ENCODE measurements around the gene RHOB.

Gene RHOB

GRCh38 chr2:20470211-20470610 lies 23.3 kb downstream of the RHOB start:
- H3K36me3 Mint-ChIP-seq (ENCODE audit: insufficient read depth): no peaks in the 10 kb centered on the region
- H3K27me3 Mint-ChIP-seq: no peaks in the 10 kb centered on the region
- H3K4me3 Mint-ChIP-seq: no peak overlapping the region
- H3K27ac Mint-ChIP-seq (ENCODE audit: low read depth): no peak overlapping the region
- ATAC-seq (replicated peaks; ENCODE audit: extremely low read depth, poor library complexity, severe bottlenecking) (no peak), DNase-seq (ENCODE audit: low spot score in 2 of 2) (no peak)
- no peaks in the 10 kb centered on the region for H3K9me3 Mint-ChIP-seq
- H3K4me1 Mint-ChIP-seq: no peaks in the 10 kb centered on the region

DNA sequence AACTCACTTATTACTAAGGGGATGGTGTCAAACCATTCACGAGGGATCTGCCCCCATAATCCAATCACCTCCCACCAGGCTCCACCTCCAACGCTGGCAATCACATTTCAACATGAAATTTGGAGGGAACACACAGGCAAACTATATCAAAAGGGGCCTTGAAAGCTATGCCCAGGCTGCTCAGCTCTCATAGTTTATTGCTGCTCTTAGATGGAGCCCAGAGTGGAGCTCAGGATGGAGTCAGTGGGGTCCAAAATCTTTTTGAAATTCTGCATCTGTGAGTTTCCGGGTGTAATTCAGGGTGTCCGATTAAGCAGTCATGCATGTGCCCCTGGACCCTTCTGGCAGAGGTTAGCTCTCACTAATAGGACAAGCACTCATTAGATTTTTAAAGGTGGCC lies 24.3 kb downstream of the RHOB start:
- H3K27ac Mint-ChIP-seq (ENCODE audit: low read depth): no peak overlapping the region
- no peaks in the 10 kb centered on the region for H3K9me3 Mint-ChIP-seq
- DNase-seq (ENCODE audit: low spot score in 2 of 2) (no peak), ATAC-seq (replicated peaks; ENCODE audit: extremely low read depth, poor library complexity, severe bottlenecking) (no peak)
- H3K27me3 Mint-ChIP-seq: no peaks in the 10 kb centered on the region
- no peak overlapping the region for H3K4me3 Mint-ChIP-seq
- H3K36me3 Mint-ChIP-seq (ENCODE audit: insufficient read depth): no peaks in the 10 kb centered on the region
- H3K4me1 Mint-ChIP-seq: no peaks in the 10 kb centered on the region

DNA sequence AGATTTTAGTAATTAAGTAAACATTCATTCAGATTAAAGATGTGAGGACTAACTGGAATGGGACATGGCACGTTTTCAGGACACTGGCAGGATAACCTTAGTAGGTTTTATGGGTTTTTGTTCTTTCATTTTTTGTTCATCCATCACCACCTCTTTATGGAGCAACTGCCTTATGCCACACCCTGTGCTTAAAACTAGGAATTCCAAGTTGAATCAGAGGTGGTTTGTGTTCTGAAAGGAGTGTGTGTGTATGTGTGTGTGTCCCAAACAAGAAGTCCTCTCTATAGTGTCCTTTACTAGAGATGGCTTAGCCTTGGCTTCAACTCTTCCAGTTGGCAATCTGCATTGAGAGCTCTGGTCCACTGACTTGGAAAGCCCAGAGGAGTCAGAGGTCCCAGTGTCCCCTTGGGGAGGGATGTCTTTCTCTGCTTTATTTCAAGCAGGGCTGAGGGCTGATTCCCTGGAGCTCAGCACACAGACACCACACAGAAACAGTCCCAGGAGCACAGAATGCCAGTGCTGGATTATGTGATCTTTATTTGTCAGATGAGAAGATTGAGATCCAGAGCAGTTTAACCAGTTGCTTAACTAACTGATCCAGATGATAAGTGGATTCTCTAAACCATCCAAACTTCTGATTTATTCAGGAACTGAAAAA lies 25.2 kb downstream of the RHOB start:
- ATAC-seq (replicated peaks; ENCODE audit: extremely low read depth, poor library complexity, severe bottlenecking) (no peak), DNase-seq (ENCODE audit: low spot score in 2 of 2) (no peak)
- no peaks in the 10 kb centered on the region for H3K27me3 Mint-ChIP-seq
- H3K27ac Mint-ChIP-seq (ENCODE audit: low read depth): no peak overlapping the region
- H3K4me3 Mint-ChIP-seq: no peak overlapping the region
- H3K36me3 Mint-ChIP-seq (ENCODE audit: insufficient read depth): no peaks in the 10 kb centered on the region
- H3K9me3 Mint-ChIP-seq: no peaks in the 10 kb centered on the region
- H3K4me1 Mint-ChIP-seq: no peaks in the 10 kb centered on the region

DNA sequence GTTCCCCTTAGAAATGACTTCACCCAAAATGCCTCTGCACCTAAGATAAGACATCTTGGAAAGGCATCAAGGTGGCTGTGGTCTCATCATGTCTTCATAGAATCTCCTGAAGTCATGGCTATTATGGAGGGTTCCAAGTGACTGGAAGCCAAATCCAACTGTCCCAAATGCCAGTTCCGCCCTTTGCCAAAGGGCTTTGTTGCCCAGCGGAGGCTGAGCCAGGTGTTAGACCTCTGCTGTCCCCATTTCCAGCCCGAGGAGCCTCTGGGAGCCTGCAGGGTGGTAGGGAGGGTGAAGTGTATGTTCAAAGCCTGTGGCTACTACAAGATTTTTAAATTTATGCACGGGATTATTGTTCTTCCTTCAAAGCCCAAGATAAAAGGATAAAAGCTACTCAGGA lies 25.7 kb downstream of the RHOB start:
- ATAC-seq (replicated peaks; ENCODE audit: extremely low read depth, poor library complexity, severe bottlenecking) (no peak), DNase-seq (ENCODE audit: low spot score in 2 of 2) (no peak)
- no peak overlapping the region for H3K4me3 Mint-ChIP-seq
- no peaks in the 10 kb centered on the region for H3K9me3 Mint-ChIP-seq
- H3K27ac Mint-ChIP-seq (ENCODE audit: low read depth): no peak overlapping the region
- H3K4me1 Mint-ChIP-seq: no peaks in the 10 kb centered on the region
- no peaks in the 10 kb centered on the region for H3K27me3 Mint-ChIP-seq
- peaks cover under 1% of the 10 kb centered on the region for H3K36me3 Mint-ChIP-seq (ENCODE audit: insufficient read depth)

DNA sequence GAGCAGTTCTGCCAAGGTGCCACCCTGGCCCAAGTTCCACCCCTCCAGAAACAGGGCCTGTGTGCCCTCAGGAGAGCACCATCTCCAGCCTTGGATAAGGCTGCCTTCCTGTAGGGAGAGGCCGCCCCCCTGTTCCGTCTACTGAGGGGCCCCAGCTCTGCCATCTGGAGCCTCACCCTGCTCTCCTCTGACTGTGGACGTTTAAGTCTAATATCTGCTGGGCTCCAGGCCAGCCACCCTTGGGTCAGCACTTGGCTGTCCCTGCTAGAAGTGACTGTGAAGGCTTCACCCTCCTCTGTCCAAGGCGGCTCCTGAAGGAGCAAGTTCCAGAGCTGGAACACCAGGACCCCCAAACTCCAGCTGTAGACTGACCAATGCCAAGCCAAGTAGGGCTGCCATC lies 26.3 kb downstream of the RHOB start:
- no peak for ATAC-seq (replicated peaks; ENCODE audit: extremely low read depth, poor library complexity, severe bottlenecking)
- Mint-ChIP-seq H3K36me3 (ENCODE audit: insufficient read depth) (peaks cover 2% of the 10 kb centered on the region), H3K4me3 (no peak overlapping the region), H3K27ac (ENCODE audit: low read depth) (no peak overlapping the region), H3K4me1 (no peaks in the 10 kb centered on the region), H3K9me3 (no peaks in the 10 kb centered on the region), H3K27me3 (peaks cover 1% of the 10 kb centered on the region)
- no peak for DNase-seq (ENCODE audit: low spot score in 2 of 2)

DNA sequence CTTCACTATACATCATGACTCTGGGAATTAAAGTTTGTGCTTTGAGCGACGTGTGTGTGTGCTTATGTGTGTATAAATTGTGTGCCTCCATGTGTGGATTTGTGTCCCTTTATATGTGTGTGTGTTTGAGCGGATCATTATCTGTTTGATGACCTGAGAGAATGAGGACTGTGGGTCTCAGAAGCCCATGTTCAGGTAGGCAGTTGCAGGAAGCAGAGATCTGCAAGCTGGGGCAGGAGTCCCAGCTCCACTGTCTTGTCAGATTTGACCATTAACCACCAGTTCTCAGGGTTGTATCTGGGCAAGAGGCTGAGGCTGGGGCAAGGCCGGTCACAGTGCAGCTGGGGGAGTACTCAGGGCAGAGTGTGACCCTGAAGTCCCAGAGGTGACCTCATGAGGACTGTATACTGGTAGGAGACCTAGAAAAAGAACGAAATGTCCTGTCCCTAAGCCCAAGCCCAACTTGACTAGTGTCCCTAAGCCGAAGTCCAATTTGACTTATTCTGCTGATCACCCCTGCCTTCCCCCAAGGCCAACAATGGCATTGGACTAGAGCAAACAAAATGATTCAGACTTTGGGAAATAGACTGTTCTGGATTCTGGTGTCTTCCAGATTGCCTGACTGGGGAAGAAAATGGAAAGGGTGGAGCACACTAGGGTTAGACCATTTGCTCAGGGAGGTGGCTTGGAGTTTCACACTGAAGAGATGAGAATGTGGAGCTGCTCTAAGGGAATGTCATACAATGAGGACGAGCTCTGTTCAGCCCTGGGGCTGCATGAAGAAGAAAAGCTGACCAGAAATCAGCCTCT lies 28.1 kb downstream of the RHOB start:
- ATAC-seq (replicated peaks; ENCODE audit: extremely low read depth, poor library complexity, severe bottlenecking): no peak

GRCh38 chr2:20475567-20475952 lies 28.7 kb downstream of the RHOB start:
- ATAC-seq (replicated peaks; ENCODE audit: extremely low read depth, poor library complexity, severe bottlenecking) (no peak), DNase-seq (ENCODE audit: low spot score in 2 of 2) (no peak)
- Mint-ChIP-seq H3K27ac (ENCODE audit: low read depth) (no peak overlapping the region), H3K36me3 (ENCODE audit: insufficient read depth) (peaks cover 2% of the 10 kb centered on the region), H3K4me3 (no peak overlapping the region), H3K4me1 (no peaks in the 10 kb centered on the region), H3K27me3 (peaks cover 10% of the 10 kb centered on the region), H3K9me3 (no peaks in the 10 kb centered on the region)

More for the DNA sequence above, 28.1 kb downstream of the RHOB start:
- H3K9me3 Mint-ChIP-seq: no peaks in the 10 kb centered on the region
- DNase-seq (ENCODE audit: low spot score in 2 of 2): no peak
- H3K4me1 Mint-ChIP-seq: no peaks in the 10 kb centered on the region
- H3K4me3 Mint-ChIP-seq: no peak overlapping the region
- H3K27ac Mint-ChIP-seq (ENCODE audit: low read depth): no peak overlapping the region
- H3K36me3 Mint-ChIP-seq (ENCODE audit: insufficient read depth): peaks cover 2% of the 10 kb centered on the region
- H3K27me3 Mint-ChIP-seq: peaks cover 10% of the 10 kb centered on the region

GRCh38 chr2:20476481-20476880 lies 29.6 kb downstream of the RHOB start:
- Mint-ChIP-seq H3K27ac (ENCODE audit: low read depth) (no peak overlapping the region), H3K9me3 (no peaks in the 10 kb centered on the region), H3K4me1 (no peaks in the 10 kb centered on the region), H3K36me3 (ENCODE audit: insufficient read depth) (peaks cover 2% of the 10 kb centered on the region), H3K4me3 (no peak overlapping the region), H3K27me3 (peaks cover 10% of the 10 kb centered on the region)
- DNase-seq (ENCODE audit: low spot score in 2 of 2) (no peak), ATAC-seq (replicated peaks; ENCODE audit: extremely low read depth, poor library complexity, severe bottlenecking) (no peak)

DNA sequence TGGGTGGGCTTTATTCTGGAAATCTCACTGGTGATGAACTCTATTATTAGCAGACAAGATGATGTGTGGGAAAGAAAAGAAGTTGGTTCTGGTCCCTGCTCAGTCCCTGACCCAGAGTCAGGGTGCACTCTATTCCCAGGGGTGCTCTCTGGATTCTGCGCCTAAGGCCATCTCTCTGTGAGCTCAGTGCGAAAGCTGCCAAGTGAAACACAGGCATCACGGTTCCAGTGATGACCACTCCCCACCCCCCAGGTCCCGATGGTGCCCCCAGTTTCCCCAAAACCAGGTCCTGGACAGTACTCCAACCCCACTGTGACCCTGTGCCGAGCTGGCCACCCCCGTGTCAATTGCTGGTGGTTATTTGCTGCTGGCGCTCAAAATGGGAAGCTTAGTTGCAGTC lies 30.1 kb downstream of the RHOB start:
- no peak for DNase-seq (ENCODE audit: low spot score in 2 of 2)
- H3K9me3 Mint-ChIP-seq: no peaks in the 10 kb centered on the region
- H3K4me1 Mint-ChIP-seq: no peaks in the 10 kb centered on the region
- H3K36me3 Mint-ChIP-seq (ENCODE audit: insufficient read depth): peaks cover 2% of the 10 kb centered on the region
- no peak overlapping the region for H3K27ac Mint-ChIP-seq (ENCODE audit: low read depth)
- no peak for ATAC-seq (replicated peaks; ENCODE audit: extremely low read depth, poor library complexity, severe bottlenecking)
- peaks cover 10% of the 10 kb centered on the region for H3K27me3 Mint-ChIP-seq
- H3K4me3 Mint-ChIP-seq: no peak overlapping the region

DNA sequence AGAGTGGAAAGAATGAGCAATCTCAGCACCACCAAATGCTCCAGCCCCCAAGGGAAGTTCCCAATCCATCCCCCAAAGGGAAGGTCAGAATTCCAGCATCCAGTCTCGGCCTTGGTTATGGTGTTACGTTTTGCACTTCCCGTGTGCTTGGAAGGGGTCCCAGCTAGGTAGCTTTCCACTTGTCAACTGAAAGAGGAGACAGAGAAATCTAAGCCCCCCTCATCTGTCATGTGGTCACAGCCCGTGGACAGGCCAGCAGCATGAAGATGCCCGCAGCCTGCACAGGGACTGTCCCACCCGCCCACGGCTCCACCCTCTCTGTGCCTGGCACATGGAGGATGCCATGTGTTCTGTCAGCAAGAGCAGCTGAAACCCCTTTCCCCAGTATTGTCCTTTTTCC lies 32.1 kb downstream of the RHOB start:
- Mint-ChIP-seq H3K36me3 (ENCODE audit: insufficient read depth) (peaks cover 2% of the 10 kb centered on the region), H3K27ac (ENCODE audit: low read depth) (no peak overlapping the region), H3K4me1 (no peaks in the 10 kb centered on the region), H3K9me3 (no peaks in the 10 kb centered on the region), H3K27me3 (peaks cover 11% of the 10 kb centered on the region), H3K4me3 (no peak overlapping the region)
- no peak for ATAC-seq (replicated peaks; ENCODE audit: extremely low read depth, poor library complexity, severe bottlenecking)
- DNase-seq (ENCODE audit: low spot score in 2 of 2): no peak

DNA sequence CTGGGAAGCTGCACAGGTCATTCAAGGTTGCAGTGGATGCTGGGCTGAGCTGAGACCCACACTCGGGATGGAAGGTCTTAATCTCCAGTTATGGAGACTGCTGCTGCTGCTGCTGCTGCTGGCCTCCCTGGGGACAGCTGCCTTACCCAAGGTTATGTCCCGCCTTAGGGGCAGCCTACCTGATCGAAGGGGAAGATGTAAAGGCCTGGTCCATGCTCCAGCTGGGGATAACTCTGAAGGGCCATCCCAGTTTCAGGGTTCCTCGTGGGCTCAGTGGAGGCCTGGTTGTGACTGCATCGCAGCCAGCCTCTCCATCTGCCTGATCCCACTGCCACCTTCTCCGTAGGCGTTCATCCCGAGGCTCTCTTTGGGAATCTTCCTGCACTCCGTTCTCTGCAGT lies 33.0 kb downstream of the RHOB start:
- peaks cover 5% of the 10 kb centered on the region for H3K36me3 Mint-ChIP-seq (ENCODE audit: insufficient read depth)
- H3K4me3 Mint-ChIP-seq: no peak overlapping the region
- H3K27me3 Mint-ChIP-seq: peaks cover 20% of the 10 kb centered on the region
- DNase-seq (ENCODE audit: low spot score in 2 of 2): no peak
- H3K4me1 Mint-ChIP-seq: no peaks in the 10 kb centered on the region
- ATAC-seq (replicated peaks; ENCODE audit: extremely low read depth, poor library complexity, severe bottlenecking): no peak
- no peaks in the 10 kb centered on the region for H3K9me3 Mint-ChIP-seq
- no peak overlapping the region for H3K27ac Mint-ChIP-seq (ENCODE audit: low read depth)

DNA sequence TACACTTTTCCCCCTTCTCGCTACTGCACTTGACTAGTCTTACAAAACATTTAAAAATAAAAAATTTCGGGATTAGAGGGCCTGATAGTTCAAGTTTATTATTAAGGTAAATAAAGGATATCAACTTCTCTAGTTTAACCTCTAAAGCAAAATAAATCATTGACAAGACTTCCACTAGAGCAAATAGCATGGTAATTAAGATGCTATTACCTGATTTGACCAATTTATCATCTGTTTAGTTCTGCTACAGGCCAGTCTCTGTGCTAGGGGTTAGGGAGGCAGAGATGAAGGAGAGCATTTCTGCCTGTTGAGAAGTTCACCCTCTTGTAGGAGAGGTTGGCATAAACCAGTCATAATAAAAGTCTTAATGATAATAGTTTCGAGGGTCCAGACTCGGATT lies 34.0 kb downstream of the RHOB start:
- peaks cover 5% of the 10 kb centered on the region for H3K36me3 Mint-ChIP-seq (ENCODE audit: insufficient read depth)
- ATAC-seq (replicated peaks; ENCODE audit: extremely low read depth, poor library complexity, severe bottlenecking): no peak
- DNase-seq (ENCODE audit: low spot score in 2 of 2): no peak
- H3K27ac Mint-ChIP-seq (ENCODE audit: low read depth): no peak overlapping the region
- H3K27me3 Mint-ChIP-seq: peaks cover 20% of the 10 kb centered on the region
- H3K4me3 Mint-ChIP-seq: no peak overlapping the region
- no peaks in the 10 kb centered on the region for H3K9me3 Mint-ChIP-seq
- H3K4me1 Mint-ChIP-seq: no peaks in the 10 kb centered on the region

DNA sequence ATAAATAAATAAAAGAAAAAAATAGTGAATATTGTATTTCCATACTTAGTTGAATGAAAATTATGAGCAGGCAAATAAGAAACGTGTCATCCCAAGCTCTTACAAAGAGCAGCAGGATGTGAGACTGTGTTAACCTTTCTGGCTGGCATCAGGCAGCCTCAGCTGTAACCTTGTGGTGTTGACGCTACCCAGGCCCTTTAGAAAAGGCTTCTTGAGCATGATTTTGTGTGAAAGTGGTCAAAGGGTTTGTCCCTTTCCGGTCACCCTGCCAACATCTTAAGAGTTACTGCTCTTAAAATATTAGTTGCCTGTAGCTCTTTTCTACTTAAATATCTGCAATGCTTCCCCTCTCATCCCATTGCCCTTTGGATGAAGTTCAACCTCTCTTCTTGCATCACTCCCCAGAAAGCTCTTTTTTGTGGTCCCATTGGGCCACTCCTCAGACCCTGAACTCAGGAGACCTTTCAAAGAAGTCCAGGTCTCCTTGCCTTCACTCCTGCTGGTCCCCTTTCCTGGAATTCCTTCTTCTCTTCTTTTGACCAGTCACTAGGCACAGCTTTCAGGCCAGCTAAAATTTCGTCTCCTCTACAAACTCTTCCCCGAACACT lies 35.0 kb downstream of the RHOB start:
- Mint-ChIP-seq H3K27me3 (peaks cover 20% of the 10 kb centered on the region), H3K4me1 (no peaks in the 10 kb centered on the region), H3K4me3 (no peak overlapping the region), H3K36me3 (ENCODE audit: insufficient read depth) (peaks cover 5% of the 10 kb centered on the region), H3K9me3 (no peaks in the 10 kb centered on the region), H3K27ac (ENCODE audit: low read depth) (no peak overlapping the region)
- ATAC-seq (replicated peaks; ENCODE audit: extremely low read depth, poor library complexity, severe bottlenecking): no peak
- DNase-seq (ENCODE audit: low spot score in 2 of 2): no peak

Measured in central memory CD8-positive, alpha-beta T cell (primary cell).